Stimulated activated CD8-positive, alpha-beta memory T cell treated with anti-CD3 and anti-CD28 coated beads, Interleukin-12 subunit alpha, Interleukin-12 subunit beta, amount 100 ng/mL, for 24 hours (primary cell): ENCODE data around the gene HSD11B1L.
A peak's percentile ranks its signal among the peaks of the same experiment; 100 is the strongest.
"Not testable (repeated sequence)": the region's sequence is repeated elsewhere in the genome, so short reads cannot be mapped to it uniquely, and the experiment has no call there.

ENCODE experiments used
- DNase-seq: peaks from one replicate; pipeline ENCODE4 v3.0.0-alpha.2; 2020; ENCODE audit errors: extremely low read depth

HSD11B1L gene

GRCh38 chr19:5698635-5699422, 18.0 kb downstream of the HSD11B1L start:
- DNase-seq: no peak

GRCh38 chr19:5700455-5701092, 19.7 kb downstream of the HSD11B1L start:
- DNase-seq: no peak

DNA sequence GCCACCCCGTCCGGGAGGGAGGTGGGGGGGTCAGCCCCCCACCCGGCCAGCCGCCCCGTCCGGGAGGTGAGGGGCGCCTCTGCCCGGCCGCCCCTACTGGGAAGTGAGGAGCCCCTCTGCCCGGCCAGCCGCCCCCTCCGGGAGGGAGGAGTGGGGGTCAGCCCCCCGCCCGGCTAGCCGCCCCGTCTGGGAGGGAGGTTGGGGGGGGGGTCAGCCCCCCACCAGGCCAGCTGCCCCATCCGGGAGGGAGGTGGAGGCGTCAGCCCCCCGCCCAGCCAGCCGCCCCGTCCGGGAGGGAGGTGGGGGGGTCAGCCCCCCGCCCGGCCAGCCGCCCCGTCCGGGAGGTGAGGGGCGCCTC, 21.2 kb downstream of the HSD11B1L start:
- not testable (repeated sequence) for DNase-seq

DNA sequence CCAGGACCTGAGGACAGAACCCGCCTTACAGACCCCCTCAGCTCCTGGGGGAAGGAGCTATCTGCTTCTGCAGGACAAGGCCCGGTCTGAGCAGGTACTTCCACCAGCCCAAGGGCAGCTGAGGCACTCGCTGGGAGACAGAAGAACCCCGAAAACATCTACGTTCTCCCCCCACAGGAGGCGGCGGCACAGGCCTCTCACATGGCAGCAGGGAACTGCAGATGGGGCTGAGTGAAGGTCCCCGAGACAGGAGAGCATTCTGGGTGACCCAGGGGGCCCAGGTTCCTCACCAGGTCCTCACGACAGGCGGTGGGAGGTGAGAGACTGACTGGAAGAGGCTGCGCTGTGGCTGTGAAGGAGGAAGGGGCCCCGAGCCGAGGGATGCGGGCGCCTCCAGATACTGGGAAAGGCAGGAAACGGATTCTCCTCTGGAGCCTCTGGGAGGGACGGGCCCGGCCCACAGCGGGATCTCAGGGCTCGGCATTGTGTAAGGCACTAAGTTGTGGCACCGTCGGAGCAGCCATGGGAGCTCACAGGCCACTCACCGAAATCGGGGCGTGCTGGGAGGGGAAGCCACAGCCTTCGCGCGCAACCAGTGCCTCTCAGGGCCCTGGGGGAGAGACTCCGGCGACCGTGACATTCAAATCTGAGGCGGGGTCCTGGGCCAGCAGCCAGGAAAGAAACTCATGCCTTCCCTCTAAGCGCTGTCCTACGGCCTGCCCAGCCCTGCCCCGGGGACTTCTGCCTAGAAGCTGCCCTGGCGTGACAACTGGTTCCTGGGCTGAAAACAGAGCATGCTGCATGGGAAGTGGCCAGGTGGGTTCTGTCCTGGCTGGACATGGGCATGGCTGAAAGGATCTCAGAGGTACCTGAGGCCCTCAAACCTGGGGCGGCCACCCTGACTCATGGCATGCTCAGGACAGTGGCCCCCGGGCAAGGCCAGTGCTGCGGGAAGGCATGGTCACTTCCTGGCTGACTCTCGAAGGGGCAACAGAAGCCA, 23.3 kb downstream of the HSD11B1L start:
- DNase-seq: no peak

- DNase-seq: no peak
These were observed 24.7 kb downstream of the HSD11B1L start for GRCh38 chr19:5705552-5705951.

DNA sequence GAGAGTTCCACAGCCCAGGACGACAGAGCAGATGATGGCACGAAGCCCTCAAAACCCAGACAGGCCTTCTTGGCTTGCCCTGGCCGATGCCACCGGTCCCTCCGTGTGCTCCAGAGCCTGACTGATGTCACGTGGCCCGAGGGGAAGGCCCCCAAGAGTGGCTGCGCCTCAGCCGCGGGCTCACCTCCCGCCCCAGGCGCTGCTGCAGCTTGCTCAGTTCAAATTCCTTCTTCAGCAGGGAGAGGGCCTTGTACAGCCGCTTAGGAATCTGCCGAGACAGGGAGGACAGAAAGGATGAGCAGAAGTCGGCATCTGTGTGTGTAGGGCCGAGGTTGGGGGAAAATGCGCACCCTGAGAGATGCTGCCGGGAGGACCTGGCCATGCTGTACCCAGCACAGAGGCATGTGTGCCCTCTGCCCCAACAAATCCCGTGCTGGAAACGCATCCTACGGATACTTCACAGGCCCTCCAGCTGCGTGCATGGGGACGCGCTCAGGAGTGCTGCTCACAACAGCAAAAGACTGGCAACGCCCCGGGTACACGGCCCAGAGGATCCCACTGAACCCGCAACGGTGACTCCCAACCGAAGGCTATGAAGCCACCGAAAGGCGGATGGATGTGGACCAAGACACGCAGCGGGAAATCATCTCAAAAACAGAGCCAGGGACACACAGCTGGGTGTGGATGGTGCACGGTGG, 26.2 kb downstream of the HSD11B1L start:
- no peak for DNase-seq

- DNase-seq: no peak
These were observed 27.0 kb downstream of the HSD11B1L start for GRCh38 chr19:5707576-5708575.

DNA sequence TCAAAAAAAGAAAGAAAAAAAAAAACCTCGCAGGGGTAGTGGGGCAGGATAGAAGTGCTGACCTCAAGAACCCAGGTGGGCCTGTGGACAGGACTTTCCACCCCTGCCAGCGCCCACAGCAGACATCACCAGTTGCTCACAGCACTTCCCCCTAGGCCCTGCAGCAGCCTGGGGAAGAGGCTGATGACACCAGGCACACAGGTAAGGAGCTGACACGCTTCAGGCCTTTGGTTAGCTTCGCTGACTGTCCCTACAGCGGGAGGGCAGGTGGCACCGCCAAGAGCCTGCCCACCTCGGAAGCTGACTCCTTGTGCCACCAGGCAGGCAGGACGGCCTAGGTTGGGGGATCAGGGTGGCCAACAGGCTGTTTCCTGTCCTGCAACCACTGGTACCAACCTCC, 30.2 kb downstream of the HSD11B1L start:
- no peak for DNase-seq

DNA sequence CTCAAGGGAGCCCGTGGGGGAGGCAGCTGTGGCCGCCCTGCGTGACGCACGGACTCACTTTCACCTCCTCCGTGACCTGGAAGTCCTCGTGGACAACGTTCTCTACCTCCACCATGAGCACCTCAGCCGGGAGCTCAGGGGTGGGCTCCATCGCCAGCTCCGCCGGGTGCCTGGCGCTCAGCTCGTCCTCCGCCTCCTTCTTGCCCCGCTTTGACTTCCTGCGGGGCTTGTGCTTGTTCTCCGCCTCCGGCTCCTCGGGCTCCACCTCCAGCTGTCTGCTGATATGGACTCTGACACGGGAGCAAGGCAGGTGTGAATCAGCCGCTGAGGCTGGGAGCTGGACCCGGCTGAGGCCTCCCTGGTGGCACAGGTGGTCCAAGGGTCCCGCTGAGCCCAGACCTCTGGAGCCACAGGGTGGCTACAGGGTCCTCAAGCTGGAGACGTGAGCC, 30.9 kb downstream of the HSD11B1L start:
- DNase-seq: no peak

DNA sequence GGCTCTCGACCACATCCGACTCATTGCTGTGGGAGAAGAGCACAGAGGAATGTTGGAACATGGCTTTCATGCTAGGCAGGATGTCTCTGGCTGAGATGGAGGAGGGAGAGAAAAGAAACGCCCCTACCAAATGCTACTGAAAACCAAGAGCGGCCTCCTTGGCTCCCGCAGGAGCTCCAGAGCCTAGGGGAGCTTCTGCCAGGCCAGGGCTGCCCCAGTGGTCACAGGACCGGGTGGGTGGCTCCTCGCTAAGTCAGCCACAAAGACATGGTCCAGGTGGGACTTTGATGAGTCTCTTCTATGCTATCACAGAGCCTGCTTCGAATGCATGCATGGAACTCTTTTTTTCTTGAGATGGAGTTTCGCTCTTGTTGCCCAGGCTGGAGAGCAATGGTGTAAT, 32.4 kb downstream of the HSD11B1L start:
- DNase-seq: no peak

DNA sequence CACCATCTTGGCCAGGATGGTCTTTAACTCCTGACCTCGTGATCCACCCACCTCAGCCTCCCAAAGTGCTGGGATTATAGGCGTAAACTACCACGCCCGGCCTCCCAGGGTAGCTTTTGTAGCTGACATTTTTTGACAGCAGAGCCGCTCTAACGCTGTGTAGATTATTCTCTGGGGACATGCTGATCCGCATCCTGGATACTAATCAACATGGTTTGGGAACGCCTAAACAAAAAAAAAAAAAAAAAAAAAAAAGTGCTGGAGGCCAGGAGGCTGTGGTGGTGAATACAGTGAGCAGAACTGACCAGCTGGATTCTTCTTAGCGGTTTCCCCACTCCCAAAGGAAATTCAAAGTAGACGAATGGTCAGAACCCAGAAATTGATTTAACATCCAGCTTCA, 34.0 kb downstream of the HSD11B1L start:
- no peak for DNase-seq

- no peak for DNase-seq
These were observed 36.5 kb downstream of the HSD11B1L start for GRCh38 chr19:5717215-5717935.

DNA sequence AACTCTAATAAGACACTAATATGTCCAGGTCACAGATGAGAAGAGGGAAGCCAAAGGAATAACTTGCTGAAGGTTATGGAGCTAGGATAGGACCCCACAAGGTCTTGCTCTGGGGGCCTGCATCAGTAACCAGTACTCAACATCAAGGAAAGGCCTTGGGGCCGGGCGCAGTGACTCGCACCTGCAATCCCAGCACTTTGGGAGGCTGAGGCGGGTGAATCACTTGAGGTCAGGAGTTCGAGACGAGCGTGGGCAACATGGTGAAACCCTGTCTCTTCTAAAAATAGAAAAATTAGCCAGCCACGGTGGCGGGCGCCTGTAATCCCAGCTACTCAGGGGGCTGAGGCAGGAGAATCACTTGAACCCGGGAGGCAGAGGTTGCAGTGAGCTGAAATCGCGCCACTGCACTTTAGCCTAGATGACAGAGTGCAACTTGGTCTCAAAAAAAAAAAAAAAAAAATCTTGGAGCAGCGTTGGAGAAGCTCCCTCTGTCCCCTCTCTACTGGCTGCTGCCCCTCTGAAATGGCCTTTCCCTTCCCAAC, 37.3 kb downstream of the HSD11B1L start:
- DNase-seq: no peak

- DNase-seq: no peak
These were observed 37.9 kb downstream of the HSD11B1L start for GRCh38 chr19:5718579-5719273.

DNA sequence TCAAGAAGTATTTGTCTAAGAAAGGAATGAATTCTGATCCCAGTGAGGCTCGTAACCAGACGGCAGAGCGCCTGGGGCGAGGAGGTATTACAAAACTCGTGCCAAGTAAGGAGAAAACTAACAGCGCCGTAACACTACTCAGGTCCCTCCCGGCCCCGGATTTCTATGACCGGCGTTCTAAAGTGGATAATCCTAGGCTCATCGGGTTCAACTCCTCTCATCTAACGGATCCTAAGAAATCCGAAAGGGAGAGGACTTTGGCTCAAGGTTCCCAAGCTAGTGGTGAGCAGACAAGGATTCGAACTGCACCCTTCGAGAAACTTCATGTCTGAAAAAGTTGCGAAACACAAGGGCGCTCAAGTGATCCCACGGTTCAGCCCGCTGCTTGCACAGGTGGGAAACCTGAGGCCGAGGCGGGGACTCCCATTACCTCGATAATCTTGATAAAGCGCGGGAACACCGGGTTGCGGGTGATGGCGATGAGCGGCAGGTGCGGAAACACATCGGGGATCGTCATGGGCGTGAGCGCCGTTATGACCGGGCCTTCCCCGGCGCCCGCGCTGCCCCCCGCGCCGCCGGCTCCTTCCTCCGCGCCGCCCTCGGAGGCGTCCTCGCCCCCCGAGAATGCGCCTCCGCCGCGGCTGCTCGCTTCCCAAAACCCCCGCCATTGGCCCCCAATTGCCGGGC, 38.6 kb downstream of the HSD11B1L start:
- no peak for DNase-seq

DNA sequence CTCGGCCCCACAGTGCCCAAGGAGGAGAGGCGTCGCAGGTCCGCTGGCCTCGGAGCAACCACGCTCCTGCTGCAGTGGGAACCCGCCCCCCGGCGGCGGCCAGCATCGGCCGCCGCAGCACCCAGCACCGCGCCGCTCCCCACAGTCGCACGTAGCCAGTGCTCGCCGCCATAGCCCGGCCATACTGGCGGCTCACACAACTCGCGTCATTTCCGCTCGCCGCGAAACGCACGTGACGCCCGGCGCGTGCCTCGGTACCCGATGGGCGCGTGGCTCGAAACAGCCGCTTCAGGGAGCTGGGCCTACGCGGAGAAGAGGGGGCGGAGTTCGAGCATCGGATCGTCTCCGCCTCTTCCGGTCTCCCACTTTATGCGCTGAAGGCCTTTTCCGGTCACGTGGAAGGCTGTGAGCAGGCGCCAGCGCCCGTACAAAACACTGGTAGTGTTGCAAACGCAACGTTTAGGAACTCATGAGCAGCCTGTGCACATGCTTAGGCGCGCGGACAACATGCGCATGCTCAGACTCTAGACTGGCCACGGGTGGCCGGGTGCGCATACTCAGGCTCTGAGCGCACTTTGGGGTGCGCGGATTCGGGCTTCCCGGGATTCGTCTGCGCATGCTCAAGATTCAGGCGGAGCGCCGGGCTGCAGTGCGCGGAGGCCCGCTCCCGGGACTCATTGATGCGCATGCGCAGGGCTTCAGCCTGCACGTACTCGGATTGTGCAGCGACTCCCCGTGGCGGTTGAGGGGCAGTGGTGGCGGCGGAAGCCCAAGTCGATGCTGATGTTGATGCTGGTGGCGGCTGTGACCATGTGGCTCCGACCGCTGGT, 39.3 kb downstream of the HSD11B1L start, which contains the start of the genes CATSPERD and LONP1:
Gene CATSPERD, plus strand, starts transcription at position 677 of the 830 bp plus-strand sequence. Its CDS starts 101 bp downstream, at position 778.
Gene LONP1, minus strand, starts transcription at position 186 of the 830 bp plus-strand sequence. Its CDS starts 14 bp downstream, at position 172.
- peak; percentile 96 for DNase-seq
